Measurements from ENCODE around the gene MAX. TPM values are rescaled to one million over a fixed set of nuclear protein-coding genes. Genes with fewer than 3 reads are reported as not detected.

Gene MAX
- total RNA-seq, 2 donors from 2014 or later, result 73.2 to 79.0 TPM

DNA sequence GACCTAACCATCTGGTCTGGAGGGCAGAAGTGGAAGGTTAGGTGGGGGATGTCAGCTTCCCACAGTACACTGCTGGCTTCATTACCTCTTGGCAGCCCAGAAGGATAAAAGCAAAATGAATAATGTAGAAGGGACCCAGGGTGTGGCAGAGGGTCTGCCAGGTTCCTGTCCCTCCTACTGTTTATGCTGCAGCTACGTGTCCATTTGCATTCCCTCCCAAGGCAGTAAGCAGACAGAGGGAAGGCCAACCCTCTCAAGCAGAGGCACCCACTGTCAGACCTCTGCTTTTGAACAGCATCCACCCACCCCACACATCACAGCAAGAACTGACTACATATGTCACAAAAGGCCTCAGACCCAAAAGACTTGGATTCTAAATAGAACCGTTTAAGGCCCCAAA lies 19.4 kb downstream of the MAX start:
- intact Hi-C loops (cut with DNase I), result no loop called here
- peaks cover 0 to 11% of the 10 kb centered on the region in 2 donors for H3K36me3 ChIP-seq

DNA sequence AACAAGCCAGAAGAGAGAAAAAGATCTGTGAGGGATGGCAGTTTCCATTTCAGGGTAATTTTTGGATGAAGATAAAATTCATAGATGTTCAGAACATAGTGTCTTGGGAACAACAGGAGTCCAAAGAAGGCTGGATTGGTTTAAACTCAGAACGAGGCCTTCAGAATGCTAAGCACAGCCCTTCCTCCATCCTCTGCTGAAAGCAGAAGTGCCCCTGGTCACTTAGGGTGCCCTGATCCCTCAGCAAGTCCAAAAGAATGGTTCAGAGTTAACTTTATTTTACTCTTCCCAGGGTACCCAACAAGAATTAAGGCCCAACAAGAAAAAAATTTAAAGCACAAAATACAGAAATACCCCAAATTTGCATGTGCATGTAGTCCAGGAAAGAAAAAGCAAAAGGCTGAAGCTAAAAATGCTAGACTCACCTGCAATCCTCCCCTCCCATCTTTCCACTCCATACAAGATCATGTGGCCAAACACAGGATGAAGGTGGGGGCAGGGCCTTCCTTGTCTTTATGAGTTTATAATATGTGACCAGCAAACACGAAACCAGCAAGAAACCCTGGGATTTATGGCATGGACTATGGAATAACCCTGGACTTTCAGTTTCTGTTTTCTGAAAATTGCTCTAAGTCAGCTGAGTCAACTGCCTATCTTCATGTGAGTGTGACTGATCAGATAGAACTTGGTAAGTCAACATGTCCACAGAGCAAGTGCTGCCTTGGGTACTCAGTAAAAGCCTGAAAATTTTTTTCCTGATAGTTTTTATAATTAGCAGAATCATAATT lies 21.2 kb downstream of the MAX start:
- Histone ChIP-seq H3K9me3 (no peaks in the 10 kb centered on the region), H3K27me3 (replicated peaks; ENCODE audit: insufficient read depth) (no peaks in the 10 kb centered on the region), H3K36me3 (peaks cover 0 to 12% of the 10 kb centered on the region in 2 donors), H3K27ac (peak overlapping the region; percentile 68 to 79), H3K4me3 (no peak overlapping the region), H3K4me1 (replicated peaks) (peaks cover 19% of the 10 kb centered on the region)
- TF ChIP-seq POLR2A (IDR thresholded peaks at IDR 0.05), result no peak
- TF ChIP-seq POLR2AphosphoS5 (IDR thresholded peaks at IDR 0.05), result peak; percentile 48
- intact Hi-C loops (cut with DNase I), result loop anchor here (2.0 kb wide), 1 partner anchor 14 kb away; no protein-coding TSS in a partner anchor
- no peak for DNase-seq (ENCODE audit: low spot score)
- 44% methylated on average over 2 of the region's 2 CpGs for WGBS

More for the DNA sequence above, 19.4 kb downstream of the MAX start:
- no peak for DNase-seq (ENCODE audit: low spot score)
- Histone ChIP-seq H3K27me3 (replicated peaks; ENCODE audit: insufficient read depth) (no peaks in the 10 kb centered on the region), H3K9me3 (no peaks in the 10 kb centered on the region), H3K4me3 (no peak overlapping the region), H3K4me1 (replicated peaks) (peaks cover 19% of the 10 kb centered on the region), H3K27ac (peak overlapping the region; percentile 9 to 79)
- 77% methylated on average over 2 of the region's 2 CpGs for WGBS
- TF ChIP-seq, protein P1, sequence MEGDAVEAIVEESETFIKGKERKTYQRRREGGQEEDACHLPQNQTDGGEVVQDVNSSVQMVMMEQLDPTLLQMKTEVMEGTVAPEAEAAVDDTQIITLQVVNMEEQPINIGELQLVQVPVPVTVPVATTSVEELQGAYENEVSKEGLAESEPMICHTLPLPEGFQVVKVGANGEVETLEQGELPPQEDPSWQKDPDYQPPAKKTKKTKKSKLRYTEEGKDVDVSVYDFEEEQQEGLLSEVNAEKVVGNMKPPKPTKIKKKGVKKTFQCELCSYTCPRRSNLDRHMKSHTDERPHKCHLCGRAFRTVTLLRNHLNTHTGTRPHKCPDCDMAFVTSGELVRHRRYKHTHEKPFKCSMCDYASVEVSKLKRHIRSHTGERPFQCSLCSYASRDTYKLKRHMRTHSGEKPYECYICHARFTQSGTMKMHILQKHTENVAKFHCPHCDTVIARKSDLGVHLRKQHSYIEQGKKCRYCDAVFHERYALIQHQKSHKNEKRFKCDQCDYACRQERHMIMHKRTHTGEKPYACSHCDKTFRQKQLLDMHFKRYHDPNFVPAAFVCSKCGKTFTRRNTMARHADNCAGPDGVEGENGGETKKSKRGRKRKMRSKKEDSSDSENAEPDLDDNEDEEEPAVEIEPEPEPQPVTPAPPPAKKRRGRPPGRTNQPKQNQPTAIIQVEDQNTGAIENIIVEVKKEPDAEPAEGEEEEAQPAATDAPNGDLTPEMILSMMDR (IDR thresholded peaks at IDR 0.05), result no peak
- TF ChIP-seq POLR2AphosphoS5 (IDR thresholded peaks at IDR 0.05), result no peak

DNA sequence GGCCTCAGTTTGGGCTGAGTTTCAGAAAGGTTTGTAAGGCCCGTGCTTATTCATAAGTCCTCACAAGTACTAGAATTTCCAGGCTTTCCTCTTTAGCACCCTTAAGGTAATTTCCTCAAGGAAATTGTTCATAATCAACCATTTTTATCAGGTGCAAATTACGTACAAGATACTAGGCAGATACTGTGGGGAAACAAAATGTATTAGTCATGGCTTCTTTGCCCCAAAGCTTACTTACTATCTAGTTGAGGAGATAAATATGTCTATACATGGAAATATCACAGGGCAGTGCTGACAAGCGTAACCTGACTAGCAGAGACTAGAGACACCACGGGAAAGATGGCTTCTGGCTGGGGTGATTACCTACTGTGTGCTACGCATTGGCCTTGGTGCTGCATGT lies 22.5 kb downstream of the MAX start:
- no peak overlapping the region for H3K4me3 ChIP-seq
- H3K4me1 ChIP-seq (replicated peaks), result peaks cover 19% of the 10 kb centered on the region
- TF ChIP-seq POLR2A (IDR thresholded peaks at IDR 0.05), result no peak
- TF ChIP-seq POLR2AphosphoS5 (IDR thresholded peaks at IDR 0.05), result no peak
- TF ChIP-seq, protein P1 (IDR thresholded peaks at IDR 0.05), result no peak
- 68% methylated on average over 5 of the region's 5 CpGs for WGBS
- no peaks in the 10 kb centered on the region for H3K9me3 ChIP-seq
- peak overlapping the region; percentile 74 to 79 for H3K27ac ChIP-seq
- intact Hi-C loops (cut with DNase I), result loop anchor here (2.0 to 5.0 kb wide), 2 partner anchors 15 to 52 kb away; no protein-coding TSS in a partner anchor
- H3K27me3 ChIP-seq (replicated peaks; ENCODE audit: insufficient read depth), result no peaks in the 10 kb centered on the region
- no peak for DNase-seq (ENCODE audit: low spot score)
- H3K36me3 ChIP-seq, result peaks cover 0 to 12% of the 10 kb centered on the region in 2 donors

DNA sequence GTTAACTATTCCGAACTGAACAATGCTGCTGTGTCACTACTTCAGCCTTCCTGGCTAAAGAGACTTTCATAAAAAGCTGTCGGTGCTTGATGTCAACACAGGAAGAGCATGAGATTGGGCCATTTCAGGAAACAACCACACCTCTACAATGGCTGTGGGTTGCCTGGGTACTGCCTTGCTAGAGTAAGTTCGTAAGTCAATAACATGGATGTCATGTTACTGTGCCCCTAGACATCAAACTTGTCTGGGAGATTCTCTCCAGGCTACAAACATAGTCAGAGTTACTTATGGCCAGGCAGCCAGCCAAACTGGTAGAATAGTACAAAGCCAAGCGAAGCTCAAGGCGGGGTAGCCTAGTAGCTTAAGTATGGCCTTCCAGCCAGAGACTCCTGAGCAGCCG lies 23.1 kb downstream of the MAX start:
- H3K4me1 ChIP-seq (replicated peaks), result peaks cover 24% of the 10 kb centered on the region
- H3K27ac ChIP-seq, result peak overlapping the region; percentile 74 to 79
- no peaks in the 10 kb centered on the region for H3K9me3 ChIP-seq
- 46% methylated on average over 6 of the region's 6 CpGs for WGBS
- no peaks in the 10 kb centered on the region for H3K27me3 ChIP-seq (replicated peaks; ENCODE audit: insufficient read depth)
- peak; percentile 49 for DNase-seq (ENCODE audit: low spot score)
- TF ChIP-seq POLR2A (IDR thresholded peaks at IDR 0.05), result no peak
- TF ChIP-seq, protein P1 (IDR thresholded peaks at IDR 0.05), result no peak
- TF ChIP-seq POLR2AphosphoS5 (IDR thresholded peaks at IDR 0.05), result no peak
- peaks cover 0 to 12% of the 10 kb centered on the region in 2 donors for H3K36me3 ChIP-seq
- intact Hi-C loops (cut with DNase I), result loop anchor here (5.0 kb wide), 1 partner anchor 52 kb away; no protein-coding TSS in a partner anchor
- no peak overlapping the region for H3K4me3 ChIP-seq

DNA sequence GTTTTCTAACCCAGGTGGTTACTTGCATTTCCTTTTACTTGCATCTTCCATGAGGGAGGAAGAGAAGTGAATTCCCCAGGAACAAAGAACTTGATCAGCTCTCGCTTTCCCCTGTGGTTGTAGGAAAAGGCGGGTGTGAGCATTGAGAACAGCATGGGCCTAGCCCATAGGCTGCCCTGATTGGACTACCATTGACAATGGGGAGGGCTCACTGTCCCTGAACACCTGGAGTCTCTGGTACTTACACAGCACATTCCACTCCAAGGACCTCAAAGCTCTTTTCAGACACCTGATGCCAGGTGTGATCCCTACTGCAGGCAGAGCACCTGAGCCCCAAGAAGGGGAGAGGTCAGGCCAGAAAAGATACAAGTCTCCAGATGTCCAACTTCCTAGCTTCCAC lies 25.0 kb downstream of the MAX start:
- intact Hi-C loops (cut with DNase I), result loop anchor here (5.0 kb wide), 1 partner anchor 50 kb away; no protein-coding TSS in a partner anchor

More for the DNA sequence above, 25.0 kb downstream of the MAX start:
- TF ChIP-seq POLR2A (IDR thresholded peaks at IDR 0.05), result no peak
- no peak for TF ChIP-seq POLR2AphosphoS5 (IDR thresholded peaks at IDR 0.05)
- TF ChIP-seq, protein P1 (IDR thresholded peaks at IDR 0.05), result no peak
- no peaks in the 10 kb centered on the region for H3K9me3 ChIP-seq
- peaks cover 0 to 12% of the 10 kb centered on the region in 2 donors for H3K36me3 ChIP-seq
- WGBS, result 94% methylated on average over 2 of the region's 2 CpGs
- H3K27me3 ChIP-seq (replicated peaks; ENCODE audit: insufficient read depth), result no peaks in the 10 kb centered on the region
- peaks cover 31% of the 10 kb centered on the region for H3K4me1 ChIP-seq (replicated peaks)
- no peak for DNase-seq (ENCODE audit: low spot score)
- H3K4me3 ChIP-seq, result no peak overlapping the region
- H3K27ac ChIP-seq, result peak overlapping the region in 1 of 2 donors; percentile 79
